Measurements from ENCODE around the gene CCDC24. TPM values are rescaled to one million over a fixed set of nuclear protein-coding genes. Genes with fewer than 3 reads are reported as not detected.

The CCDC24 gene
- total RNA-seq, 1 donor from 2014 or later, result 14.5 TPM

DNA sequence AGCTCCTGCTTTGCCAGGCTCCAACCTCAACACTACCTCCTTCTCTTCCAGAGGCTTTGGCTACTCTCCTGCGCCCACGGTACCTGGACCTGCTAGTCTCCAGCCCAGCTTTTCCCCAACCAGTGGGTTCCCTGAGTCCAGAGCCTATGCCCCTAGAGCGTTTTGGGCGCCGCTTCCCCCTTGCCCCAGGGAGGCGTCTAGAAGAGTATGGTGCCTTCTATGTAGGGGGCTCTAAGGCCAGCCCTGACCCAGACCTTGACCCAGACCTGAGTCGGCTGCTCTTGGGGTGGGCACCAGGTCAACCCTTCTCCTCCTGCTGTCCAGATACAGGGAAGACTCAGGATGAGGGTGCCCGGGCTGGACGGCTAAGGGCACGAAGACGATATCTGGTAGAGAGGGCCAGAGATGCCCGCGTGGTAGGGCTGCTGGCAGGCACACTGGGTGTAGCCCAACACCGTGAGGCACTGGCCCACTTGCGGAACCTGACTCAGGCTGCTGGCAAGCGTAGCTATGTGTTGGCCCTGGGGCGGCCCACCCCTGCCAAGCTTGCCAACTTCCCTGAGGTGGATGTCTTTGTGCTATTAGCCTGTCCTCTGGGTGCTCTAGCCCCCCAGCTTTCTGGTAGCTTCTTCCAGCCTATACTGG, 19.9 kb upstream of the CCDC24 start:
- no peak for TF ChIP-seq POLR2AphosphoS5 (IDR thresholded peaks at IDR 0.05; ENCODE audit: insufficient read depth in 1 of 2, low read depth in 1 of 2)
- no peak for TF ChIP-seq POLR2A (IDR thresholded peaks at IDR 0.05)
- TF ChIP-seq, protein P1, sequence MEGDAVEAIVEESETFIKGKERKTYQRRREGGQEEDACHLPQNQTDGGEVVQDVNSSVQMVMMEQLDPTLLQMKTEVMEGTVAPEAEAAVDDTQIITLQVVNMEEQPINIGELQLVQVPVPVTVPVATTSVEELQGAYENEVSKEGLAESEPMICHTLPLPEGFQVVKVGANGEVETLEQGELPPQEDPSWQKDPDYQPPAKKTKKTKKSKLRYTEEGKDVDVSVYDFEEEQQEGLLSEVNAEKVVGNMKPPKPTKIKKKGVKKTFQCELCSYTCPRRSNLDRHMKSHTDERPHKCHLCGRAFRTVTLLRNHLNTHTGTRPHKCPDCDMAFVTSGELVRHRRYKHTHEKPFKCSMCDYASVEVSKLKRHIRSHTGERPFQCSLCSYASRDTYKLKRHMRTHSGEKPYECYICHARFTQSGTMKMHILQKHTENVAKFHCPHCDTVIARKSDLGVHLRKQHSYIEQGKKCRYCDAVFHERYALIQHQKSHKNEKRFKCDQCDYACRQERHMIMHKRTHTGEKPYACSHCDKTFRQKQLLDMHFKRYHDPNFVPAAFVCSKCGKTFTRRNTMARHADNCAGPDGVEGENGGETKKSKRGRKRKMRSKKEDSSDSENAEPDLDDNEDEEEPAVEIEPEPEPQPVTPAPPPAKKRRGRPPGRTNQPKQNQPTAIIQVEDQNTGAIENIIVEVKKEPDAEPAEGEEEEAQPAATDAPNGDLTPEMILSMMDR (IDR thresholded peaks at IDR 0.05), result no peak
- Histone ChIP-seq H3K9me3 (no peaks in the 10 kb centered on the region), H3K27ac (no peak overlapping the region), H3K4me3 (no peak overlapping the region), H3K27me3 (no peaks in the 10 kb centered on the region), H3K36me3 (peaks cover 0 to 11% of the 10 kb centered on the region in 2 donors), H3K4me1 (peaks cover 33% of the 10 kb centered on the region)
- no peak for DNase-seq (ENCODE audit: extremely low spot score in 2 of 2)
- intact Hi-C loops (cut with DNase I), result no loop called here

DNA sequence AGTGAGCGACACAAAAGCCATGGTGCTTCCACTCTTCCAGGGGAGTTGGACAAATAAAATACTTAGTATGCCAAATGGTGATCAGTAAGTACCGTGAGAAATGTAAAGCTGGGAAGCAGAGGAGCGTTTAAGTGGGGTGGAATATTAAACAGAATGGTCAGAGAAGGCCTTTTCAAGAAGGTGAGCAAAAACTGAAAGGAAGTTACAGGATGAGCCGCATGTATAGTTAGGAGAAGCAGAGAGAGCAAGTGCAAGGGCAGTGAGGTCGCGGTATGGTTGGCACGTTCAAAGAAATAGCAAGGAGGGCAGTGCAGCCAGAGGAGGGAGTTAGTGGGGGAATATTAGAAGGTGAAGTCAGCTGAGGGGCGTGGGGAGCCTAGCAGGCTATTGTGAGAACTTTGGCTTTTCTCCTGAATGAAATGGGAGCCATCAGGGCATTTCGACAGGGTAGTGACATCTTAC, 17.4 kb upstream of the CCDC24 start:
- TF ChIP-seq POLR2A (IDR thresholded peaks at IDR 0.05) (no peak), POLR2AphosphoS5 (IDR thresholded peaks at IDR 0.05; ENCODE audit: insufficient read depth in 1 of 2, low read depth in 1 of 2) (no peak)
- TF ChIP-seq, protein P1 (IDR thresholded peaks at IDR 0.05), result no peak
- H3K27me3 ChIP-seq, result no peaks in the 10 kb centered on the region
- no peak for DNase-seq (ENCODE audit: extremely low spot score in 2 of 2)
- H3K4me3 ChIP-seq, result peak overlapping the region; percentile 76 to 94
- intact Hi-C loops (cut with DNase I), result no loop called here
- no peaks in the 10 kb centered on the region for H3K9me3 ChIP-seq
- H3K36me3 ChIP-seq, result peaks cover 0 to 20% of the 10 kb centered on the region in 2 donors
- peaks cover 56% of the 10 kb centered on the region for H3K4me1 ChIP-seq
- peak overlapping the region; percentile 92 for H3K27ac ChIP-seq

DNA sequence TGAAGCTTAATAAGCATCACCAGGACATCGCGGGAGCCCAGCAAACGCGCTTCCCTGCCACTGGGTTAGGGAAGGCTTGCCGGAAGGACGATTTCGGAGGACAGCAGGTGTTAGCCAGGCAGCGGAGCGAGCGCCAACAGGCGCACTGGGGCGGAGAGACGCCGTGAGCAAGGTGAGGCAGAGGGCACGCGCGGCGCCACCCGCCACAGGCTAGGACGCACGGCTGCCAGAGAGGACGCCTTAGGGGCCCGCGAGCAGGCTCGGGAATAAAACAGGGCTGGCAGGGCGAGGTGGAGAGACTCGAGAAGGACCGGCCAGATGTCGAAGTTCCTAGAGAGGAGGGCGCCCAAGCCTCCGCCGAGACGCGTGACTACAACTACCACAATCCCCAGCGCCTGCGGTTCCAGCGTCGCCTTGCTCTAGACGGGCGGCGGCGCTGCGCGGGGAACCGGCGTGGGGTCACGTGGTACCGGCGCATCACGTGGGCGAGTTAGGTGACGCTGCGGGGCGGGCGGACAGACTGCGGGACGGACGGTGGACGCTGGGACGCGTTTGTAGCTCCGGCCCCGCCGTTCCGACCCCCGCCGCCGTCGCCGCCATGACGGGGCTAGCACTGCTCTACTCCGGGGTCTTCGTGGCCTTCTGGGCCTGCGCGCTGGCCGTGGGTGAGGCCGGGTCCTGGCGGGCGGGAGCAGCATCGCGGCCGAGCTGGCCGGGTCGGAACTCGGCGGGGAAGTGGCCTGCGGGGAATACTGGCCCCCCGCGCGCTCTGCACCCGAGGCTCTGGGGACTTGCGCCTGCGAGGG, 16.8 kb upstream of the CCDC24 start, which contains the start of gene ATP6V0B:
Gene ATP6V0B, plus strand, starts transcription at position 518 of the 806 bp plus-strand sequence. Its CDS starts 81 bp downstream, at position 599.
- peaks cover 0 to 20% of the 10 kb centered on the region in 2 donors for H3K36me3 ChIP-seq
- H3K27me3 ChIP-seq, result no peaks in the 10 kb centered on the region
- H3K4me3 ChIP-seq, result peak within 1 kb of the TSS; percentile 76 to 94
- intact Hi-C loops (cut with DNase I), result no loop called here
- DNase-seq (ENCODE audit: extremely low spot score in 2 of 2), result peak in 1 of 2 donors; percentile 96
- peak; percentile 95 to 96 for TF ChIP-seq POLR2AphosphoS5 (IDR thresholded peaks at IDR 0.05; ENCODE audit: insufficient read depth in 1 of 2, low read depth in 1 of 2)
- TF ChIP-seq, protein P1 (IDR thresholded peaks at IDR 0.05), result peak; percentile 22 to 45 (median 26)
- peak in 1 of 2 donors; percentile 85 for TF ChIP-seq POLR2A (IDR thresholded peaks at IDR 0.05)
- H3K9me3 ChIP-seq, result no peaks in the 10 kb centered on the region
- H3K27ac ChIP-seq, result peak within 1 kb of the TSS; percentile 92
- peaks cover 58% of the 10 kb centered on the region for H3K4me1 ChIP-seq

DNA sequence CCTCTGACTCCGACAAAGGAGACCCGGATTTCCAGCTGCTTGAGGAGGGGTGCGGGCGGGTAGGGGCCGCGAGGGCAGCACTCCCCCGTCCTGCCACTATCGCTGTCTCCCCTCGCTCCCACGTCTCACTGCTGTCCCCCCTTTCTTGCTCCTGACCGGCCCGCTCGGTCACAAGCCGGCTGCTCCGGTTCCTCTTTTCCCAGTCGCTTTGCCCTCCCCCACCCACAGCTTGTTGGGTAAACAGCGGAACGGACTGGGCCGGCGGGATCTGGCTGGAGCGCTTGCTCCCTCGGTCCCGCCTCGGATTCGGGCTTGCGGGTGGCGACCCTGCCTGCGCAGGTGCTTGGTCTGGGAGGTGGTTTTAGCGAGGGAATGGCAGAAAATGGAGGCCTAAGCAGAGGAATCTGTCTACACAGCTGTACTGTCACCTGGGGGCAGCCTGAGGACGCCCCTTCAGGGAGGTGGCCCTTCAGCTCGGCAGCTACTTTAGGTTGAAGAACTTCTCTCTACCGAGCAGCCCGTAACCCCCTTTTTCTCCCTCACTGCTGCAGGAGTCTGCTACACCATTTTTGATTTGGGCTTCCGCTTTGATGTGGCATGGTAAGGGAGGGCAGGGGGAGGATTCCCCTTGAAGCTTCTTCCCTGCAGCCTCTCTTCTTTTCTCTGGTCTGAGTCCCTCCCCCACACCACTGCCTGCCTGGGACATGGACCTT, 16.0 kb upstream of the CCDC24 start:
- no peaks in the 10 kb centered on the region for H3K9me3 ChIP-seq
- H3K36me3 ChIP-seq, result peaks cover 0 to 20% of the 10 kb centered on the region in 2 donors
- H3K4me3 ChIP-seq, result peak overlapping the region; percentile 76 to 94
- TF ChIP-seq POLR2A (IDR thresholded peaks at IDR 0.05), result no peak
- no peak for TF ChIP-seq POLR2AphosphoS5 (IDR thresholded peaks at IDR 0.05; ENCODE audit: insufficient read depth in 1 of 2, low read depth in 1 of 2)
- TF ChIP-seq, protein P1 (IDR thresholded peaks at IDR 0.05), result no peak
- peaks cover 61% of the 10 kb centered on the region for H3K4me1 ChIP-seq
- peak overlapping the region; percentile 92 for H3K27ac ChIP-seq
- DNase-seq (ENCODE audit: extremely low spot score in 2 of 2), result no peak
- H3K27me3 ChIP-seq, result no peaks in the 10 kb centered on the region
- intact Hi-C loops (cut with DNase I), result no loop called here
